T-helper 22 cell (primary cell): ENCODE measurements around the gene RNU6-7.

Experiments
- DNase-seq: peaks from one replicate; pipeline ENCODE4 v3.0.0-alpha.2; 2020; ENCODE audit warnings: low read depth

RNU6-7 gene

GRCh38 chr14:32201816-32202490 lies at the start of gene RNU6-7:
Gene RNU6-7, plus strand, starts transcription at chr14:32202045.
- peak; percentile 2 for DNase-seq

- DNase-seq, result no peak
Observed at GRCh38 chr14:32166029-32166428, 35.8 kb upstream of the RNU6-7 start.

GRCh38 chr14:32166924-32167323 lies 34.9 kb upstream of the RNU6-7 start:
- no peak for DNase-seq

GRCh38 chr14:32167907-32168306 lies 33.9 kb upstream of the RNU6-7 start:
- DNase-seq, result no peak

- DNase-seq, result no peak
Observed at GRCh38 chr14:32169191-32169590, 32.7 kb upstream of the RNU6-7 start.

- no peak for DNase-seq
Observed at GRCh38 chr14:32171469-32171868, 30.4 kb upstream of the RNU6-7 start.

GRCh38 chr14:32183151-32184058 lies 18.4 kb upstream of the RNU6-7 start:
- DNase-seq, result no peak

- DNase-seq, result no peak
Observed at GRCh38 chr14:32185097-32185496, 16.7 kb upstream of the RNU6-7 start.

- DNase-seq, result no peak
Observed at GRCh38 chr14:32186248-32186647, 15.6 kb upstream of the RNU6-7 start.

- no peak for DNase-seq
Observed at GRCh38 chr14:32189811-32190210, 12.0 kb upstream of the RNU6-7 start.

- DNase-seq, result no peak
Observed at GRCh38 chr14:32190673-32191072, 11.2 kb upstream of the RNU6-7 start.

- DNase-seq, result no peak
Observed at GRCh38 chr14:32192712-32193373, 9.0 kb upstream of the RNU6-7 start.

- no peak for DNase-seq
Observed at GRCh38 chr14:32193532-32193931, 8.3 kb upstream of the RNU6-7 start.

GRCh38 chr14:32195636-32196035 lies 6.2 kb upstream of the RNU6-7 start:
- no peak for DNase-seq

- DNase-seq, result no peak
Observed at GRCh38 chr14:32197919-32198318, 3.9 kb upstream of the RNU6-7 start.

- no peak for DNase-seq
Observed at GRCh38 chr14:32200368-32201192, 1.3 kb upstream of the RNU6-7 start.

- peak; percentile 60 for DNase-seq
Observed at GRCh38 chr14:32201193-32201815, 541 bp upstream of the RNU6-7 start.

GRCh38 chr14:32202491-32202997 lies 699 bp downstream of the RNU6-7 start:
- DNase-seq, result no peak

- peak; percentile 74 for DNase-seq
Observed at GRCh38 chr14:32202998-32203882, 1.4 kb downstream of the RNU6-7 start, which contains the start of gene RNU6-8. Gene RNU6-8, minus strand, starts transcription at chr14:32203269.

- DNase-seq, result no peak
Observed at GRCh38 chr14:32203928-32204357, 2.1 kb downstream of the RNU6-7 start.
